SU-DHL-6 (cell line): Measurements from ENCODE around the gene EFCAB3.
"Not testable (repeated sequence)": the region's sequence is repeated elsewhere in the genome, so short reads cannot be mapped to it uniquely, and the experiment has no call there.

Source experiments
- H2AFZ ChIP-seq: fragments of 200-600 bp; sonication (generic); 2 replicates; pipeline ENCODE4 v1.6.1; 2014; ENCODE audit warnings: low read depth, mild to moderate bottlenecking, moderate library complexity, mixed read lengths, antibody characterized with exemption, low read length; ENCODE audit not compliant: severe bottlenecking
- H3F3A ChIP-seq: fragments of 200-600 bp; shearing (Covaris generic); 2 replicates; pipeline ENCODE4 v1.6.0; 2016; ENCODE audit warnings: antibody characterized with exemption, mild to moderate bottlenecking; ENCODE audit not compliant: insufficient read depth
- H3K27ac ChIP-seq: fragments of 200-600 bp; sonication (generic); 2 replicates; pipeline ENCODE4 v1.5.1; 2016; ENCODE audit warnings: low read depth, mild to moderate bottlenecking, low read length, moderate library complexity, mixed read lengths
- H3K27me3 ChIP-seq: fragments of 200-600 bp; sonication (generic), shearing (Covaris generic); 2 replicates; pipeline ENCODE4 v1.6.0; 2014; ENCODE audit warnings: mild to moderate bottlenecking, low read length
- H3K36me3 ChIP-seq: fragments of 200-600 bp; sonication (generic); 2 replicates; pipeline ENCODE4 v1.6.1; 2014; ENCODE audit warnings: mild to moderate bottlenecking, low read length, mixed read lengths
- H3K4me2 ChIP-seq: fragments of 300-600, 200-600 bp; shearing (Covaris generic), sonication (generic); 2 replicates; pipeline ENCODE4 v1.6.0; 2014; ENCODE audit warnings: low read length, low read depth, mild to moderate bottlenecking; ENCODE audit not compliant: poor library complexity, severe bottlenecking
- H3K4me3 ChIP-seq: fragments of 200-600 bp; sonication (generic); 2 replicates; pipeline ENCODE4 v1.5.1; 2014; ENCODE audit warnings: antibody characterized with exemption, low read length, mild to moderate bottlenecking, mixed read lengths; ENCODE audit not compliant: insufficient read depth, poor library complexity, severe bottlenecking
- H3K79me2 ChIP-seq: fragments of 200-600 bp; sonication (generic); 2 replicates; pipeline ENCODE4 v1.6.1; 2014; ENCODE audit warnings: mild to moderate bottlenecking, low read length, moderate library complexity; ENCODE audit not compliant: insufficient read depth
- H3K9ac ChIP-seq: fragments of 200-600 bp; sonication (generic); 2 replicates; pipeline ENCODE4 v1.7.0; 2014; ENCODE audit warnings: mild to moderate bottlenecking, low read length
- H3K9me2 ChIP-seq: fragments of 200-600 bp; sonication (generic); replicated peaks from 2 replicates; pipeline ENCODE4 v1.6.1; 2014; ENCODE audit warnings: low read length; ENCODE audit not compliant: insufficient read depth
- H3K9me3 ChIP-seq: fragments of 200-600 bp; sonication (generic); 2 replicates; pipeline ENCODE4 v1.6.1; 2014; ENCODE audit warnings: low read length, mixed read lengths; ENCODE audit not compliant: insufficient read depth
- H4K20me1 ChIP-seq: fragments of 200-600 bp; sonication (generic); 2 replicates; pipeline ENCODE4 v1.6.1; 2014; ENCODE audit warnings: low read depth, mild to moderate bottlenecking, antibody characterized with exemption, low read length, moderate library complexity, mixed read lengths
- CTCF ChIP-seq: fragments of 200-600 bp; sonication (generic); IDR thresholded peaks from one replicate; pipeline ENCODE4 v1.5.1; 2017; ENCODE audit warnings: antibody characterized with exemption, mild to moderate bottlenecking, low read length, moderate library complexity; ENCODE audit not compliant: insufficient read depth, poor library complexity, severe bottlenecking
- EZH2phosphoT487 ChIP-seq: fragments of 200-600 bp; sonication (generic), shearing (Covaris generic); conservative IDR thresholded peaks from 2 replicates; pipeline ENCODE4 v1.6.1; 2018; ENCODE audit warnings: mild to moderate bottlenecking, antibody characterized with exemption, low read length, moderate library complexity, mixed read lengths

The EFCAB3 gene

GRCh38 chr17:62452195-62452594, 71.8 kb downstream of the EFCAB3 start:
- Histone ChIP-seq H3K9ac (peak overlapping the region; percentile 42; the same call in 1 of the 2 replicates), H3K4me2 (peak overlapping the region; percentile 57), H3K27ac (peak overlapping the region; percentile 95), H3F3A (peaks cover 58% of the 10 kb centered on the region)
- not testable (repeated sequence) for H3K9me3 ChIP-seq, H2AFZ ChIP-seq, H3K36me3 ChIP-seq, H3K27me3 ChIP-seq, H3K4me3 ChIP-seq, H3K9me2 ChIP-seq, H3K79me2 ChIP-seq, H4K20me1 ChIP-seq

GRCh38 chr17:62453041-62453440, 72.7 kb downstream of the EFCAB3 start:
- peaks cover 62% of the 10 kb centered on the region for H3F3A ChIP-seq
- H3K4me2 ChIP-seq, result peak overlapping the region; percentile 57
- not testable (repeated sequence) for H3K4me3 ChIP-seq, H4K20me1 ChIP-seq, H3K9me3 ChIP-seq, H3K36me3 ChIP-seq, H3K27me3 ChIP-seq, H3K79me2 ChIP-seq, H2AFZ ChIP-seq, H3K9me2 ChIP-seq
- H3K9ac ChIP-seq, result peak overlapping the region; percentile 42
- H3K27ac ChIP-seq, result peak overlapping the region; percentile 95

- not testable (repeated sequence) for H3K27me3 ChIP-seq, H3K9me3 ChIP-seq, H2AFZ ChIP-seq, H3K79me2 ChIP-seq, H3K36me3 ChIP-seq, H3K9me2 ChIP-seq, H4K20me1 ChIP-seq
- Histone ChIP-seq H3F3A (peaks cover 65% of the 10 kb centered on the region), H3K9ac (peak overlapping the region; percentile 42), H3K4me3 (peak overlapping the region; percentile 1), H3K4me2 (peak overlapping the region; percentile 57), H3K27ac (peak overlapping the region; percentile 95)
Observed at GRCh38 chr17:62453656-62454055, 73.3 kb downstream of the EFCAB3 start.

- Histone ChIP-seq H3K27ac (peak overlapping the region; percentile 95), H3K4me3 (peak overlapping the region; percentile 1), H3F3A (peaks cover 65% of the 10 kb centered on the region), H3K4me2 (peak overlapping the region; percentile 57), H3K9ac (peak overlapping the region; percentile 42)
- not testable (repeated sequence) for H3K9me2 ChIP-seq, H3K27me3 ChIP-seq, H2AFZ ChIP-seq, H3K79me2 ChIP-seq, H3K36me3 ChIP-seq, H4K20me1 ChIP-seq, H3K9me3 ChIP-seq
Observed at GRCh38 chr17:62454111-62454510, 73.8 kb downstream of the EFCAB3 start.

- no peaks in the 10 kb centered on the region for H3K9me3 ChIP-seq
- no peaks in the 10 kb centered on the region for H3K36me3 ChIP-seq
- H2AFZ ChIP-seq, result no peak overlapping the region
- no peaks in the 10 kb centered on the region for H3K9me2 ChIP-seq
- peaks cover 64% of the 10 kb centered on the region for H3F3A ChIP-seq
- peak overlapping the region; percentile 57 for H3K4me2 ChIP-seq
- no peaks in the 10 kb centered on the region for H4K20me1 ChIP-seq
- TF ChIP-seq CTCF (no peak), EZH2phosphoT487 (no peak)
- H3K27me3 ChIP-seq, result no peaks in the 10 kb centered on the region
- no peaks in the 10 kb centered on the region for H3K79me2 ChIP-seq
- peak overlapping the region; percentile 95 for H3K27ac ChIP-seq
- H3K9ac ChIP-seq, result peak overlapping the region; percentile 58
- H3K4me3 ChIP-seq, result no peak overlapping the region
Observed at GRCh38 chr17:62456016-62456415, 75.7 kb downstream of the EFCAB3 start.

GRCh38 chr17:62458483-62458882, 78.1 kb downstream of the EFCAB3 start:
- not testable (repeated sequence) for H3K27me3 ChIP-seq, H3K4me3 ChIP-seq, H4K20me1 ChIP-seq, H3K36me3 ChIP-seq, H3K79me2 ChIP-seq, H3K9me2 ChIP-seq, H3K9me3 ChIP-seq
- H3K9ac ChIP-seq, result peak overlapping the region; percentile 47
- peak overlapping the region; percentile 36 for H2AFZ ChIP-seq
- H3K27ac ChIP-seq, result peak overlapping the region; percentile 95
- H3K4me2 ChIP-seq, result peak overlapping the region; percentile 52
- peaks cover 52% of the 10 kb centered on the region for H3F3A ChIP-seq

GRCh38 chr17:62464422-62464821, 84.1 kb downstream of the EFCAB3 start:
- H3K36me3 ChIP-seq, H2AFZ ChIP-seq, H3K9me2 ChIP-seq, H3K9ac ChIP-seq, H4K20me1 ChIP-seq, H3K4me3 ChIP-seq, H3K4me2 ChIP-seq, H3K27ac ChIP-seq, H3K27me3 ChIP-seq, H3F3A ChIP-seq, H3K79me2 ChIP-seq, H3K9me3 ChIP-seq: not testable (repeated sequence)
